ELF-1 (cell line): ENCODE measurements around the gene STXBP5L.
"Not testable (repeated sequence)": the region's sequence is repeated elsewhere in the genome, so short reads cannot be mapped to it uniquely, and the experiment has no call there.

Experiments used
- DNase-seq: peaks from one replicate; pipeline ENCODE4 v3.0.0-alpha.2; 2016; ENCODE audit warnings: low read depth, low spot score

The STXBP5L gene

GRCh38 chr3:121430664-121431215 lies 522.7 kb downstream of the STXBP5L start:
- no peak for DNase-seq

GRCh38 chr3:121431726-121432517 lies 523.9 kb downstream of the STXBP5L start:
- DNase-seq, result no peak

- DNase-seq, result no peak
Measured at GRCh38 chr3:121436074-121436473, 528.1 kb downstream of the STXBP5L start.

GRCh38 chr3:121436641-121437040 lies 528.6 kb downstream of the STXBP5L start:
- DNase-seq, result no peak

GRCh38 chr3:121443456-121443855 lies 535.5 kb downstream of the STXBP5L start:
- no peak for DNase-seq

GRCh38 chr3:121451752-121452151 lies 543.7 kb downstream of the STXBP5L start:
- not testable (repeated sequence) for DNase-seq

GRCh38 chr3:121462565-121462964 lies 554.6 kb downstream of the STXBP5L start:
- DNase-seq, result no peak

- no peak for DNase-seq
Measured at GRCh38 chr3:121463745-121464144, 555.7 kb downstream of the STXBP5L start.

- no peak for DNase-seq
Measured at GRCh38 chr3:121467085-121467484, 559.1 kb downstream of the STXBP5L start.

GRCh38 chr3:121473001-121473400 lies 565.0 kb downstream of the STXBP5L start:
- DNase-seq, result no peak
